Skin of body (tissue), 2 donors: ENCODE data around the gene ERCC1. TPM values are rescaled to one million over a fixed set of nuclear protein-coding genes. Genes with fewer than 3 reads are reported as not detected.

ENCODE experiments used
- DNase-seq: peaks from one replicate; lab custom pipeline; 2025; lab: John Stamatoyannopoulos, UW
- total RNA-seq: library from RNA; depleted of rRNA; stranded (reverse); fragments of >200 nt; gene quantifications from one replicate; pipeline ENCODE4 v1.2.3, GENCODE V29; 2014

The ERCC1 gene
- total RNA-seq, 1 donor from 2014 or later = 60.3 TPM

DNA sequence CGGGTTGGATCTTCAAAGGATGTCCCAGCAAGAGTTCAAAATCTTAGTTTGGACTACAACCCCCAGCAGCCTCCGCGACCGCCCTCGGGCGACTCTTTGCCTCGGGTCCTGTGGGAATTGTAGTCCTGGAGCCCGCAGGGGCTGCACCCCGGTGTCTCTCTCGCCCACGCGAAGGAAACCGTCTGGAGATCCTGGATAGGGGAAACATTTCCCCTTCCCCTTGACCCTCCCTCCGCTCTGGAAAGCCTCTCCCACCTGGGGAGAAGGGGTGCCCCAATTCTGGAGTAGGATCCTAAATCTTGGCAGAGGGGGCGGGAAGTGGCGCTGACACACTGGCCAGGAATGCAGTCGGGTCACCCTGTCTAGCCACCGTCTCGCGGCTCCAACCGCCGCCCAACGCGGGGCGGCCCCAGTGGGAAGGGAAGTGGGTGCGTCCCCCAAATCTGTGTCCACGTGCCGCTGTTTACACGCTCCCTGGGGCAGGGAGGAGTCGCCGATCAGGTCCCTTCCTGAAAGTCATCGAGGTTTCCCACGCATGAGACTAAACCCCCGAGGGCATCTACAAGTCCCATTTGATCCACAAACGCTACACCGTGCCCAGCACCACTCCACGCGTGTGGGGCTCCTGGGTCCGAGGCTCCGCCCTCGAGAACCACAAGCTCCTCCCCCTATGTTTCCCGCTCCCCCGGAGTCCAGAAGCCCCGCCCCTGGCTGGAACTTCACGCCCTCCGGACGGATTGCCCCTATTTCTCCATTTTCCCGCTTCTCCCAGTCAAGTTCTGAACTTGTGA lies 18.1 kb downstream of the ERCC1 start:
- peak; percentile 80 for DNase-seq

DNA sequence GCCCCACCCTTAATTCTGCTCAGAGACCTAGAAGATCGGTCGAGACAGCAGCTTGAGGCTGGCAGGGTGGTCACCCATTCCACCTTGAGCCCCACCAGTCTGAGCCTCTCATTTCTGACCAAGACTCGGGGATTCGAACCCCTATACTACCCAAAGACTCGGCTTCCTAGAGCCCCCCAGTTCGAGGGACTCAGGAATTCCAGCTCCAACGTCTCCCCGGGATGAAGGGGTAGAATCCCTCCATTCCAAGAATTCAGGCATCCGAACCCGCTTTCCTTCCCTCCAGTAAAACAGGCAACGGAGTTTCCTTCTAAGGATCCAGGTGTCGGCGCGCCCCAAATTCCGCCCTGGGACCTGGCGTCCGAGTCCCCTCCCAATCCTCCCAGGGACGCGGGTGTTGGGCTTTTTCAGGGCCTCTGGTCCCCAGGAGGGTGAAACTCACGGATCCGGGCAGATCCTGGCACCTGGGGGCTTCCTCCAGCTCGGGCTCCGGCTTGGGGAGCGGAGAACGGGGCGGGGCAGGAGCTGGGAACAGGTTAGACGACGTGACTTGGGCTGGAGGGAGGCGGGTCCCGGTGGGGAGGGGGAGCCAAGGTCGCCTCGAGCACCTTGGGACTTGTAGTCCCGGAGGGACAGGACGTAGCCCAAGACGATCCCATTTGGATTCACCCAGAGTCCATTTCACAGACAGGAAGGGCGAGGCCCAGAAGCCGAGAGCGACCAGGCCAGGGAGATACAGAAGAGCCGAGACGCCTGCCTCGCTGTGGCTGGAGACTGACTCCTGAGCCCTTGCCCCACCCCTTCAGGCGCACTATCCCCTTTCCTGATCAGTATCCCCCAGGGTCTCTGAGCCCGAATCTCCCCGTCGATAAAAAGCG lies 18.9 kb downstream of the ERCC1 start, which contains the start of gene PPP1R13L:
PPP1R13L (minus strand) TSS at position 513 of the 878 bp plus-strand sequence. CDS start 6,751 bp downstream, outside the sequence.
- DNase-seq = peak; percentile 55

DNA sequence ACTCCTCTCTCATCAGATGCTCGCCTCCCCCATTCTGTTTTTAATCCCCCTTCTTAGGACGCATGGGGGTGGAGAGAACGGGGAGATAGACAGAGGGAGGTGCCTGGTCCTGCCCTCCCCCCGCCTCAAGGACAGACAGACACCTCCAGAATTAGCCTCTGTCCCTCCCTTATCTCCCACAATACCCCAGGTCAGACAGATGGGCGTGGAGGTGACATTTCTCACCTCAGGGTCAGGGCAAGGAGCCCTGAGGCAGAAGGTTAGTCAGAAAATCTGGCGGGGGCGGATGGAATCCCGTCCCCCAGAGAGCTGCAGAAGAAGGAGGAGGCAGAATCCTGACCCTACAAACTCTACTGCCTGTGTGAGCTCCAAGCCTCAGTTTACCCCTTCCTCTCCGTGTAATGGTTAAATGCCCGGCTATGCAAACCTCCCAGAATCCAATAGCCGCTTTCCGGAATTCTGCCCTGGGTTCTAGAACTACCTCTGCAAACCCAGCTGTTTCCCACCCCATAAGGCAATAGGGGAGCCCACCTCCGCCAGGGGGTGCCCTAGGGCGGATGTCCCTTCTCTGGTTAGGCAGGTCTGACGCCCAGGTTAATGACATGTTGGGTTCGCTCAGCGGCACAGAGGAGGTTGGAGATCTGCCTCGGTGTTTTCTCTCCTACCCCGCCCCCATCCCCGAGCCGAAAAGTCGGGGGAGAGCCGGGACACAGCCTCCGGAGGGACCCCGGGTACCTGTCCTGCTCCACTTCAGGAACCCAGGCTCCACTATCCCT lies 19.7 kb downstream of the ERCC1 start:
- DNase-seq = no peak

DNA sequence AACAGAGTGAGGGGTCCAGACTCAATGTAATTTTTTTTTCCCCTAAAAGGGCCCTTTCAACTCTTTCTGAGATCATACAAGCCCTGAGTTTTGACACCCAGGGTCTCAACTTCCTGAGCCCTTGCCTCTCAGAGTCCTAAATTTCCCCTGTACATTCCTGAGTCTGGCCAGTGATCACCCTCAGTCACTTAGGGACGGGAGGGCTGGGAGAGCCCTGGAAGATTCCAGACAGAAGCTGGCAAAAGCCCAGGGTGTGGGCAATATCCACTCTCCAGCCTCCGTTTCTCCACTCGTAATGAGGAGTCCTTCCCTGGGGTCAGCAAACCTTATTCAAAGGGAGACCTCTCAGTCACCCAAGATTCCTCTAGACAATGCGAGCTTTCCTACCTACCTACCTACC lies 20.4 kb downstream of the ERCC1 start:
- DNase-seq = no peak

DNA sequence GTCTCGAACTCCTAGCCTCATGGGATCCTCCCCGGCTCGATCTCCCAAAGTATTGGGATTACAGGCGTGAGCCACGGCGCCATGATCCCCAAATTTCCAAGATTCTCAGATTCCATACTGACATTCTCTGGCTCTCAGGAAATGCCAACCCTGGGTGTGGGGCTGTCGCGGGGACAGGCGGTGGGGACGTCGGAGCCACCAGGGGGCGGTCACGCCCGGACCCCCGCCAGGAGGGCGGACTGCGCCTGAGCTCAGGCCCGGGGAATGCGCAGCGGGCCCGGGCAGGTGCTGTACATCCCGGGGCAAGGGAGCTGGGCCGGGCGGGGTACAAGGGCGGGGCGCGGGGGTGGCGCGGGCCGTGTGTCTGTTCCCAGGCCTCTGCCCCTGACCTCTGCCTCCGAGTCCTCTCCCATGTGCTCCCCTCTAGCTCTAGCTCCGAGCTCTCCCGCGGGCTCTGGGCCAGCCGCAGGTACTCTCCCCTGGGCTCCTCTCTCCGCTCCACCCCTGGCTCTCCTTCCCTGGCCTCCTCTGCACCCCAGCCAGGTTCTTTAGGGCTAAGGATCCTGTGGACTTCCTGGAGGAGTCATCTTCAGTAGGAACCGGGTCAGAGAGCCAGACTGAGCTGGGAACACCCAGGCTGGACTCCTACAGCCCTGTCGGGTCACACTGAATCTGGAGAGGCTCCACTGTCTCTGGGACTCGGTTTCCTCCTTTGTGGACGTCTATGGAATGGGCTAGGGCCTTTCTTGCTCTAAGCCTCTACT lies 21.2 kb downstream of the ERCC1 start:
- no peak for DNase-seq

DNA sequence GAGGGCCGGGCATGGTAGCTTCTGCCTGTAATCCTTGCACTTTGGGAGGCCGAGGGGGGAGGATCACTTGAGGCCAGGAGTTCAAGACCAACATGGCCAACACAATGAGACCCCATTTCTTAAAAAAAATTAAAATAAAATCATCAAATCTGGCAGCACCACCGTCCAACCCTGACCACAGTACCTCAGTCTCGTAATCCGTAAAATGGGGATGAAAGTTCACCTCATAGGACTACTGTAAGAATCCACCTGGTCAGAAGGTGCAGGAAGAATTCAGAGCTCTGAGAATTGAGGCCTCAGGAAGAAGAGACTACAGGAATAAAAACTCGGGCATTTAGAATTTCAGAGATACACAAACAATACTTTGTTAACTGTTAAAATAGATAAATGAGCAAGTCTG lies 21.9 kb downstream of the ERCC1 start:
- no peak for DNase-seq

DNA sequence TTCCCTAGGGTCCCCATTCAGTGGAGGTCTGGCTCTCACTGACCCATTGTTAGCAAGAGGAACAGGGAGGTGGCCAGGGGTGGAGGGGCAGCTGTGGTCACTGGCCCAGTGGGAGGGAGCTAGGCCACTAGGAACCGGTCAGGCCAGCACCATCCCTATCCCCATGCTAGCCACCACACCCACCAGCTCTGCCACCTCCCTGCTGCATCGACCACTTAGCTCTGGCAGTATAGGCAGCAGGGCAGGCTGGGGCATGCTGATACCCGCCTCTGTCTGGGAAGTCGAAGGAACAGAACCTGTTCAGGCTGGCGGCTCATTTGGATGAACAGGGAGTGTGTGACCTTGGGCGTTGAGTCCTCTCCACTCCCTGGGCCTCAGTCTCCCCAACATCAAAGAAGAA lies 23.5 kb downstream of the ERCC1 start:
- DNase-seq = peak; percentile 26

DNA sequence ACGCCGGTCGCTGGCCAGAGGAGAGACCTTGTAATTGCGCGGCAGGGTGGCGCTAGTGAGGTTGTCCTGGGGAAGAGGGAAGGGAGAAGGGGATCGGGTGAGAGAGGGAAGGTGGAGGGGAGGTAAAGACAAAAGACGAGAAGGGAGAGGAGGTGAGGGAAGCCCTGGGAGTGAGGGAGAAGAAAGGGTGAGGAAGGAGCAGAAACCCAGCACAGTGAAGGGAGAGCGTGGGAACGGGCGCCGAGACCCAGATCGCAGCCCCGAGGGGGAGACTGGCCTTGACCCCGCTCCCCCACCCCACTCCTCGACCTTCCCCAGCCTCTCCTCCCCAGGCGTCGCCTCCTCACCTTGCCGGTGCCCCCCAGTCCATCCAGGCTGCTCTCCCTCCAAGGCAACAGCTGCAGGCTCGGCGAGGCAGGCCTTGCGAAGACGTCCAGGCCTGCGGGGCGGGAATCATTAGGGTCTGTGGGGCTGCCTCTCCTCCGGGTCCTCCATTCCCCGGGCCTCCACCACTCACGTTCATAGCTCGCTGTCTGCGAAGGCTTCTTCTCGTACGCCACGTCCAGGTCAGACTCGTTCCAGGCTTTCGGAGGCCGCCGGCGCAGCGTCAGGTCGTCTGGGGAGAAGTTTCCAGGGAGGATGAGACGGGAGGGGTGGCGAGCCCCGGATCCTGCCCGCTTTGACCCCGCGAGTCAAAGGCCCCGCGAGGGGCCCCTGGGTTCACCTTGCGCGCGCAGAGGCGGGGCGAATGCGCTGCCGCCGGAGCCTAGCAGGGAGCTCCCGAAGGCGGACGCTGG lies 27.7 kb downstream of the ERCC1 start:
- no peak for DNase-seq

DNA sequence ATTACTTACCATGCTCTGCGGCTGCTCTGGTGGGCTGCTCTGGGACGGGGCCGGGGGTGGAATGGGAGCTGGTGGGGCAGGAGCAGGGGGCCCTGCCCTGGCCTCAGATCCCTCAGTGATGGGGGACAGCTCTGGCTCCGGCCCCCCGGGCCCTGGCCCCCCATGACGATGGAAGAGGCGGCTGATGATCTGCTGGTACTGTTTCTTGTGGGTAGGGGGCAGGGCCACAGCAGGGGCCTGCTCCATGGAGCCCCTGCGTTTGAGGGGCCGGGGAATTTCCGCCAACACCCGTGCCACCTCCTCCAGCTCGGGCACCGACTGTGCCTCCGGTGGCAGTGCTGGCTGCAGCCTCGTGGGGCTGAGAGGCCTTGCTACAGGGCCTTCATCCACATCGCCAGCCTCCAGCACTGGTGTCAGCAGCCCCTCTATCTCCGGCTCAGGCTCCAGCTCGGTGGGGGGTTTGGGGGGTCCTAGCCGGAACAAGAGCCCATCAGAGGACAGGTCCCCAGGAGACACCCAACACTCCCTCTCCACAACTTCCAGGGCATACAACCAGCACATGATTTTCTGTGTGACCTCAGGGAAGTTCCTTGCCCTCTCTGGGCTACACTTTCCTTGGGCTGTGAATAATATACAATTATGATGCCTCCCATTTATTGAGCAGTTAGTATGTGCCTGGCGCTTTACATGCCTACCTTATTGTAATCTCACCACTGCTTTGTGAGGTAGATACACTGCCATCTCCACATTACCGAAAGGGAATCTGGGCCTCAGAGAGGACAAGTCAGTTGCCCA lies 31.6 kb downstream of the ERCC1 start:
- no peak for DNase-seq

DNA sequence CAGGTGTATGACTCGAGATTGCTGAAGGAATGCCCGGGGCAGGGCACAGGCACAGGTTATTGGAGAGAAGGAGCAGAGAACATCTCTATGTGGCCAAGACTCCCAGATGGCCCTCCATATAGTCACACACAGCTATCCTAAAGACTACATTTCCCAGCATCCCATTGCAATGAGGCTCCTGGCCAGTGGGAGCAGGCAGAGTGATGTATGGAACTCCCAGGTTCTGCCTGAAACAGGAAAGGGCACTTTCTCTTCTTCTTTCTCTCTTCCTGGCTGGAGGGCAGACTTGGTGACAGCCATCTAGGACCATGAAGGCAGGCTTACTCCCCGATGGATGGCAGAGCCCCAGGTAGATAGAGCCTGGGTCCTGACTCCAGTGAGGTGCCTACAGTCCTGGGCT lies 32.4 kb downstream of the ERCC1 start:
- DNase-seq = no peak

DNA sequence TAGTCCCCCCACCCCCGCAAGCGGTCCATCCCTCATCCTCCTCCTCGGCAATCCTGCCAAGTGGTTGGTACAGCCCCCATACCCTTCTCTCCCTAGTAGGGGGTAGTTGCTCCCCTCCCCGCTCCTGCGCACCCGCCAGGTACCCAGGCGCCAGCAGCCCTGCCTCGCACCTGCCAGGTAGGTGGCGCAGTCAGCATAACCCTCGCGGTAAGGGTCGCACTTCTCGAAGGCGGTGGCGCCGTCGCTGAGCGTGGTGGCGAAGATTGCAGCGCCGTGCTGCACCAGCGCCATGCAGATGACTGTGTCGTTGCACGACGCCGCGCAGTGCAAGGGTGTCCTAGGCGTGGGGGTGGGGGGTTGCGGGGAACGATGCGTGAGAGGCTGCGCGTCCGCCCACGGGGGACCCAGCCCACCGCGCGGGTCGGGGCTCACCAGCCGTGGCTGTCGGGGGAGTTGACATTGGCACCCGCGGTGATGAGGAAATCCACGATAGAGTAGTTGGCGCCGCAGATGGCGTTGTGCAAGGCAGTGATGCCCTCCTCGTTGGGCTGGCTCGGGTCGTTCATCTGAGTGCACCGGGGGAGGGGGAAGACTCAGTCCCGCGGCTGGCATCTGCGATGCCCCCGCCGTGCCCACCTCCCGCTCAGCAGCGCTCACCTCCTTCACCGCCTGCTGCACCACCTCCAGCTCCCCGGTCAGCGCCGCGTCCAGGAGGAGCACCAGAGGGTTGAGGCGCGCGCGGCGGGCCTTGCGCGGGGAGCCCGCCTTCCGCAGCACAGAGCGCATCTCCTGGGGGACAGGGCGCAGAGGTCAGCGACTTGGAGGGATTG lies 38.1 kb downstream of the ERCC1 start:
- DNase-seq = no peak

DNA sequence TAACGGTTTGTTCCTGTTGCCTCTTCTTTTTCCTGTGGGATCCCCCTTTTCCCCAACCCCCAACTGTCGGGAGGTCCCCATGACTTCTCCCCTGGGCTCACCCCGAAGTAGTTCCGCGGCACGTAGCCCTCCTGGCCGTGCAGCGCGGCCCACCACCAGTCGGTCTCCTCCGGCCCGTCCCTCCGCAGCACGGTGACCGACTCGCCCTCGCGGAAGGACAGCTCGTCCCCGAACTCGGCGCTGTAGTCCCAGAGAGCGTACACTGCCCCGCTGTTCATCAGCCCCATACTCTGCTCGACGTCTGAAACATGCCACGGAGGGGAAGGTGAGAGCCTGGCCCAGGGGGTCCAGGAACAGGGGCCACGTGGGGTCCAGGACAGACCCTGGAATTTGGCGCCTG lies 41.3 kb downstream of the ERCC1 start:
- DNase-seq = no peak

DNA sequence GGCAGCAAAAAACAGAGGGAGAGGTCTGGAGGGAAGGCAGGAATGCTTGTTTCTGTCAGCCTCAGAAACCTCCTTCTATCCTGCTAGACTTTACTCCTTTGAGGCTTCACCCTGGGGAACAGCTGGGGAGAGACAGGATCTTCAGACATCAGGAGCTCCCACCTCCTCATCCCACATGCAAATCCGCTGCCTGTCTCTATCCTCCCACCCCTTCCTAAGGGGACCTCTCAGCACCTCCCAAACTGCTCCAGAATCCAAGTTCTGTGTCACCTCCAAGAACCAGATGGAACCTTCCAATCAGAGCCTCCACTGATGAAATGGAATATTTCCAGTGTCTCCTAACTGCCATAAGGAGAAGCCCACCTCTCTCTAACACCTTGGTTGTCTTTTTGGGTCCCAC lies 43.6 kb downstream of the ERCC1 start:
- DNase-seq = no peak

DNA sequence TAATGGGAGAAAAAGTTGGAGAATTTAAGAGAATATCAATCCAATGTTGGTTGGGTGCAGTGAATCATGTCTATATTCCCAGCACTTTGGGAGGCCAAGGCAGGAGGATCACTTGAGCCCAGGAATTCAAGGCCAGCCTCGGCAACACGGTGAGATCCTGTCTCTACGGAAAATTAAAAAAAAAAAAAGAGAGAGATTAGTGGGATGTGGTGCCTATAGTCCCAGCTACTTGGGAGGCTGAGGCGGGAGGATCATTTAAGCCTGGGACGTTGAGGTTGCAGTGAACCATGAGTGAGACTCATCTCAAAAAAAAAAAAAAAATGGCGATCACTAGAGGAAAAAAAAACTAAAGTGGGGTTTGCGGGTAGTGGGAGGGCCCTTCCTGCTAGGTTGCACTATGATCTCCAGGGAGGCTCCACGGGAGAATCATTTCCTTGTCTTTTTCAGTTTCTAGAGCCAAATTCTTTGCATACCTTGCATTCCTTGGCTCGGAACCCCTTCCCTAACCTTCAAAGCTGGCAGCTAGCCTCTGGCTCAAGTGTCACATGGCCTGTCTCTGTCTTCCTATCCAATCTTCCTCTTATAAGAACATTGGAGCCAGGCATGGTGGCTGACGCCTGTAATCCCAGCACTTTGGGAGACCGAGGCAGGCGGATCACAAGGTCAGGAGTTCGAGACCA lies 47.5 kb downstream of the ERCC1 start:
- no peak for DNase-seq

DNA sequence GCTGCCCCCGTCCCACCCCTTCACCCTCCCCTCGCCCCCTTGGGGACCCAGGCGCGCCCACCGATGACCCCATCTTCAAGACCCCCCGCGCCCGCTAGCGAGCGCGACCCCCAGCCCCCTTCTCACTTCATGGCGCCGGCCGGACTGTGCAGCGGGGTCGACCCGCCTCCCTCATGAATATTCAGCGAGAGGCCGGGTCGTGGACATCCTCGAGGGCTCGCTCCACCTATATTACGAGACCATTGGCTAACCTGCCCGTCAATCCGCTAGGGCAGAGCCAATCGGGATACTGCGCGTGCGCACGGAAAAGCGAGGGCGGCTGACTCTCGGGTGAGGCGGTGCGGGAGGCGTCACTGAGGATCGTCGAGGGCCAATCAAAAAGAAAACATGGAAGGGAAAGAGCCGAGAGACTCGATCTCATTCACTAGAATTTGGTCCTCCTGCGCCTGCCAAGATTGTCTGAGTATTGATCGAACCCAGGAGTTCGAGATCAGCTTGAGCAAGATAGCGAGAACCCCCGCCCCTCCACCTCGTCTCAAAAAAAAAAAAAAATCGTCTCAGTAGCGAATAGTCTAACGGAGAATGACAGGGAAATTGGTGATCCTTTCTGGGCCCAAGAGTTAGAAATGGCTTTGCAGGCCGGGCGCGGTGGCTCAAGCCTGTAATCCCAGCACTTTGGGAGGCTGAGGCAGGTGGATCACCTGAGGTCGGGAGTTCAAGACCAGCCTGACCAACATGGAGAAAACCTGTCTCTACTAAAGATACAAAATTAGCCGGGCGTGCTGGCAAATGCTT lies 53.1 kb downstream of the ERCC1 start, which contains the start of gene ERCC2:
ERCC2 (minus strand) TSS at position 164 of the 795 bp plus-strand sequence; CDS start at position 131, 33 bp downstream.
- DNase-seq = peak; percentile 94

DNA sequence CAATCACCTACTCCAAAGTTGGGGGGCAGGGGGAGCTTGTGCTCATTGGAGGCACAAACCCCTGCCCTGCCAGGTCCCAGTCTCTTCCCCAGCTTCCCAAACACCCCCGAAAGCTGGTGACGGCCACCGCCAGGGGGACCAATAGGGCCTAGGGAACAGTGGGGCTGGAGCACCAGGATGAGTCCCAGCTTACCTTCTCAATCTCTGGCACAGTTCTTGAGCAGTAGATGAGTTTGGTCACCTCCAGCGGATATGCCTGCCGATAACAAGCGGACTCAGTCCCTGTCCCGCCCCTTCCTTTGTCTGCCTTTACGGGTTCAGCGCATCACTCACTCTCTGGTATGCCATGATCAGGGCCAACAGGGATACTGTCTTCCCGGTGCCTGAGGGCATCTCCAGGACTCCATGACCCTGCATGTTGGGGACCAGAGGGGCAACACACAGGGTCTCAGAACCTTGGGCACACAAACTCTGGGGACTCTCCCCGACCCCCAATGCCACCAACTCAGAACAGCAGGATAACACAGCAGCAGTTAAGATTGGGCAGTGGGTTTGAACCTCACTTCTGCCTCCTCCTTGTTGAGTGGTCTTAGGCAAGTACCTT lies 54.9 kb downstream of the ERCC1 start:
- DNase-seq = no peak
